Keratinocyte (primary cell): ENCODE data around the gene B4GALT3. TPM values are rescaled to one million over a fixed set of nuclear protein-coding genes. Genes with fewer than 3 reads are reported as not detected.
A peak's percentile ranks its signal among the peaks of the same experiment; 100 is the strongest.

ENCODE experiments used
- DNase-seq: peaks from one replicate; pipeline ENCODE4 v3.0.0-alpha.2; 2011; ENCODE audit warnings: low read depth, missing footprints, low spot score
- FAIRE-seq: peaks from 2 replicates; lab custom pipeline; 2011; peaks lifted over from hg19 to GRCh38; lab: Jason Lieb, UNC
- H2AFZ ChIP-seq: 2 replicates; pipeline ENCODE4 v1.6.0; 2012; ENCODE audit warnings: low read length, control low read depth, inconsistent platforms; ENCODE audit not compliant: control insufficient read depth
- H3K27ac ChIP-seq: 2 replicates; pipeline ENCODE4 v1.5.1; 2011; ENCODE audit warnings: low read length; ENCODE audit not compliant: control insufficient read depth, insufficient read depth
- H3K27me3 ChIP-seq: 3 replicates; pipeline ENCODE4 v1.6.0; 2011; ENCODE audit warnings: low read length; ENCODE audit not compliant: control insufficient read depth, insufficient read depth; ENCODE audit errors: extremely low read depth
- H3K36me3 ChIP-seq, 2 experiments: 2 replicates in 1 of 2; 3 replicates in 1 of 2; pipeline ENCODE4 v1.5.1; 2011; ENCODE audit warnings: low read length in 2 of 2, mild to moderate bottlenecking in 1 of 2; ENCODE audit not compliant: control insufficient read depth in 2 of 2, insufficient read depth in 2 of 2; ENCODE audit errors: extremely low read depth in 1 of 2
- H3K4me1 ChIP-seq: 3 replicates; pipeline ENCODE4 v1.5.1; 2011; ENCODE audit warnings: low read length; ENCODE audit not compliant: control insufficient read depth, insufficient read depth; ENCODE audit errors: extremely low read depth
- H3K4me2 ChIP-seq: 3 replicates; pipeline ENCODE4 v1.6.0; 2011; ENCODE audit warnings: low read depth, low read length; ENCODE audit not compliant: control insufficient read depth, insufficient read depth; ENCODE audit errors: extremely low read depth
- H3K4me3 ChIP-seq, 3 experiments: fragments of 200-600 bp in 1 of 3; sonication (generic) in 1 of 3; 2 replicates in 2 of 3; 3 replicates in 1 of 3; pipeline ENCODE4 v1.5.1; 2011 to 2016; ENCODE audit warnings: low read length in 3 of 3, mild to moderate bottlenecking in 3 of 3, control low read depth in 2 of 3, inconsistent platforms in 1 of 3, low read depth in 1 of 3, mixed read lengths in 1 of 3, mixed run types in 1 of 3, moderate library complexity in 1 of 3; ENCODE audit not compliant: control insufficient read depth in 2 of 3, insufficient read depth in 2 of 3; ENCODE audit errors: extremely low read depth in 1 of 3
- H3K79me2 ChIP-seq: 2 replicates; pipeline ENCODE4 v1.6.0; 2012; ENCODE audit warnings: low read length; ENCODE audit not compliant: control insufficient read depth, insufficient read depth
- H3K9ac ChIP-seq: 3 replicates; pipeline ENCODE4 v1.6.0; 2011; ENCODE audit warnings: low read length; ENCODE audit not compliant: control insufficient read depth, insufficient read depth; ENCODE audit errors: extremely low read depth
- H3K9me1 ChIP-seq: 3 replicates; pipeline ENCODE4 v1.6.0; 2011; ENCODE audit warnings: low read length; ENCODE audit not compliant: control insufficient read depth, insufficient read depth; ENCODE audit errors: extremely low read depth
- H3K9me3 ChIP-seq: 2 replicates; pipeline ENCODE4 v1.5.1; 2012; ENCODE audit warnings: low read depth, low read length; ENCODE audit not compliant: control insufficient read depth
- H4K20me1 ChIP-seq: 3 replicates; pipeline ENCODE4 v1.6.0; 2011; ENCODE audit warnings: low read length; ENCODE audit not compliant: control insufficient read depth, insufficient read depth; ENCODE audit errors: extremely low read depth
- CTCF ChIP-seq, 3 experiments: IDR thresholded peaks in 1 of 3; conservative IDR thresholded peaks in 1 of 3; optimal IDR thresholded peaks in 1 of 3; 2 replicates in 2 of 3; 3 replicates in 1 of 3; pipeline versions ENCODE3 to v1.5.1; 2011; ENCODE audit warnings: low read length in 3 of 3, mild to moderate bottlenecking in 3 of 3, moderate library complexity in 2 of 3, control low read depth in 1 of 3, inconsistent platforms in 1 of 3; ENCODE audit not compliant: insufficient read depth in 2 of 3; ENCODE audit errors: extremely low read depth in 1 of 3
- EZH2 ChIP-seq: IDR thresholded peaks from one replicate; pipeline ENCODE4 v1.6.1; 2012; ENCODE audit warnings: inconsistent platforms, mild to moderate bottlenecking, low read length, moderate library complexity
- dilution Hi-C: fragments of 300-500 bp; cut with MboI; formaldehyde crosslinking; loops from one replicate; pipeline ENCODE4 v1.7.0; 2020; ENCODE audit warnings: low sequenced_read_pairs; ENCODE audit not compliant: extremely low pct_ligation_motif_present
- polyA plus RNA-seq, 5 experiments: library from polyadenylated mRNA; depleted of rRNA in 3 of 5; stranded (reverse) in 3 of 5; stranded (forward) in 1 of 5; unstranded in 1 of 5; fragments of >200 nt; gene quantifications; 1 replicate in 1 of 5; 2 replicates in 3 of 5; 3 replicates in 1 of 5; pipeline versions ENCODE4 v1.2.1 to v1.2.3, GENCODE V29; 2011 to 2012; ENCODE audit warnings: missing spikeins in 2 of 5, low read depth in 1 of 5, low replicate concordance in 1 of 5

Gene B4GALT3
- polyA plus RNA-seq, 1 donor (not counting 4 experiments of a cell fraction or from before 2014, with no cell fraction given): 19.1 TPM

- H3K4me1 ChIP-seq: peaks cover 26% of the 10 kb centered on the region
- peak; percentile 19 to 42 (median 35) for TF ChIP-seq CTCF (optimal IDR thresholded peaks at IDR 0.05 in 1 of 3, IDR thresholded peaks at IDR 0.05 in 1 of 3, conservative IDR thresholded peaks at IDR 0.05 in 1 of 3; ENCODE audit: extremely low read depth in 1 of 3, insufficient read depth in 2 of 3, low read length in 3 of 3)
- TF ChIP-seq EZH2: no peak
- H4K20me1 ChIP-seq: no peaks in the 10 kb centered on the region
- peaks cover 0 to 5% of the 10 kb centered on the region in 2 experiments for H3K36me3 ChIP-seq
- no peak overlapping the region for H3K27ac ChIP-seq
- H3K4me2 ChIP-seq: no peak overlapping the region
- DNase-seq (no peak), FAIRE-seq (no peak)
- H2AFZ ChIP-seq: no peak overlapping the region
- no peaks in the 10 kb centered on the region for H3K9me3 ChIP-seq
- no peaks in the 10 kb centered on the region for H3K27me3 ChIP-seq
- no peak overlapping the region for H3K4me3 ChIP-seq
- dilution Hi-C loops: no loop called here
- H3K9ac ChIP-seq: no peak overlapping the region
- peaks cover 16% of the 10 kb centered on the region for H3K79me2 ChIP-seq
- H3K9me1 ChIP-seq: no peaks in the 10 kb centered on the region
Measured at GRCh38 chr1:161180639-161181038, 3.3 kb upstream of the B4GALT3 start.

- H3K9me1 ChIP-seq: no peaks in the 10 kb centered on the region
- dilution Hi-C loops: no loop called here
- no peaks in the 10 kb centered on the region for H4K20me1 ChIP-seq
- H3K79me2 ChIP-seq: peaks cover 16% of the 10 kb centered on the region
- H2AFZ ChIP-seq: no peak overlapping the region
- TF ChIP-seq CTCF (optimal IDR thresholded peaks at IDR 0.05 in 1 of 3, IDR thresholded peaks at IDR 0.05 in 1 of 3, conservative IDR thresholded peaks at IDR 0.05 in 1 of 3; ENCODE audit: extremely low read depth in 1 of 3, insufficient read depth in 2 of 3, low read length in 3 of 3): no peak
- TF ChIP-seq EZH2: no peak
- no peak overlapping the region for H3K9ac ChIP-seq
- H3K27ac ChIP-seq: no peak overlapping the region
- H3K27me3 ChIP-seq: no peaks in the 10 kb centered on the region
- FAIRE-seq (no peak), DNase-seq (no peak)
- H3K4me3 ChIP-seq: no peak overlapping the region
- H3K36me3 ChIP-seq: peaks cover 2 to 11% of the 10 kb centered on the region in 2 experiments
- H3K9me3 ChIP-seq: no peaks in the 10 kb centered on the region
- no peak overlapping the region for H3K4me2 ChIP-seq
- peaks cover 26% of the 10 kb centered on the region for H3K4me1 ChIP-seq
Measured at GRCh38 chr1:161179698-161180097, 2.4 kb upstream of the B4GALT3 start.
